ENCODE data around the gene COMMD4.
"Not testable (repeated sequence)": the region's sequence is repeated elsewhere in the genome, so short reads cannot be mapped to it uniquely, and the experiment has no call there.

The COMMD4 gene

GRCh38 chr15:75333654-75334419, 2.0 kb upstream of the COMMD4 start:
- DNase-seq: not testable (repeated sequence)

- DNase-seq: no peak
Measured at GRCh38 chr15:75335313-75335704, 554 bp upstream of the COMMD4 start.

GRCh38 chr15:75338661-75339240, 2.9 kb downstream of the COMMD4 start:
- DNase-seq: no peak

GRCh38 chr15:75339531-75340240, 3.8 kb downstream of the COMMD4 start:
- no peak for DNase-seq

- no peak for DNase-seq
Measured at GRCh38 chr15:75342221-75342620, 6.4 kb downstream of the COMMD4 start.

GRCh38 chr15:75343953-75344352, 8.1 kb downstream of the COMMD4 start:
- not testable (repeated sequence) for DNase-seq

GRCh38 chr15:75346796-75347221, 10.9 kb downstream of the COMMD4 start, which contains the start of gene NEIL1:
Gene NEIL1, plus strand, starts transcription at chr15:75347039. Its CDS starts 1,867 bp downstream, at chr15:75348906.
- DNase-seq: no peak

GRCh38 chr15:75347222-75348033, 11.6 kb downstream of the COMMD4 start:
- no peak for DNase-seq

- DNase-seq: no peak
Measured at GRCh38 chr15:75348034-75348561, 12.2 kb downstream of the COMMD4 start.

- no peak for DNase-seq
Measured at GRCh38 chr15:75348562-75349350, 12.9 kb downstream of the COMMD4 start.

GRCh38 chr15:75349351-75349669, 13.4 kb downstream of the COMMD4 start:
- DNase-seq: not testable (repeated sequence)

- no peak for DNase-seq
Measured at GRCh38 chr15:75349851-75350588, 14.2 kb downstream of the COMMD4 start.

- DNase-seq: no peak
Measured at GRCh38 chr15:75350601-75351361, 14.9 kb downstream of the COMMD4 start.

GRCh38 chr15:75352186-75353080, 16.6 kb downstream of the COMMD4 start:
- no peak for DNase-seq

- no peak for DNase-seq
Measured at GRCh38 chr15:75353604-75354003, 17.7 kb downstream of the COMMD4 start.

- no peak for DNase-seq
Measured at GRCh38 chr15:75354454-75354853, 18.6 kb downstream of the COMMD4 start.

- DNase-seq: no peak
Measured at GRCh38 chr15:75355369-75355768, 19.5 kb downstream of the COMMD4 start.

- no peak for DNase-seq
Measured at GRCh38 chr15:75356006-75356405, 20.1 kb downstream of the COMMD4 start.

GRCh38 chr15:75356517-75356916, 20.7 kb downstream of the COMMD4 start:
- DNase-seq: no peak

Data from fibroblast of skin of right quadriceps (primary cell).